Measurements from ENCODE around the gene MAEL.

GRCh38 chr1:167016100-167016750 lies 27.1 kb downstream of the MAEL start:
- TF ChIP-seq CTCF (IDR thresholded peaks at IDR 0.05), result no peak
- TF ChIP-seq POLR2A (IDR thresholded peaks at IDR 0.05), result no peak
